HG02885 (cell line): ENCODE data around the gene ARHGEF4.

Experiments
- ATAC-seq: cut with Tn5 transposase; IDR thresholded peaks from one replicate; pipeline ENCODE4 v1.9.1; 2021; ENCODE audit warnings: mild to moderate bottlenecking; ENCODE audit not compliant: unreplicated experiment, poor library complexity

The ARHGEF4 gene

DNA sequence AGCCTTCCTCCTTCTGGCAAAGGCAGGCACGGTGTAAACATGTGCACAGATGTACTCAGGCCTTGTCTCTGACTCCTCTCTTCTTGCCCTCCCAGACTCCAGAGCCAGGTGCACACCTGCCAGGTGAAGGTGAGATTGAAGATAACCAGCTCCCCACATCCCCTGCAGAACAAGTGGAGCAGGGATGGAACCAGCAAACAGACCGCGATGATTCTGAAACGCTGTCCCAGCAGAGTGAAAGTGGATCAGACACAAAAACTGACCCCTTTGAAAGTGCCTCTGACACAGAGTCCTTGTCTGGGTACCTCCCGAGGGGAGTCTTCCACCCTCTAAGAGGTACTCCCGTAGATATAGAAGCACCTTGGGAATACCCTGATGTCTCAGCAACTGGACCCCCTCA, 77.2 kb downstream of the ARHGEF4 start:
- no peak for ATAC-seq

DNA sequence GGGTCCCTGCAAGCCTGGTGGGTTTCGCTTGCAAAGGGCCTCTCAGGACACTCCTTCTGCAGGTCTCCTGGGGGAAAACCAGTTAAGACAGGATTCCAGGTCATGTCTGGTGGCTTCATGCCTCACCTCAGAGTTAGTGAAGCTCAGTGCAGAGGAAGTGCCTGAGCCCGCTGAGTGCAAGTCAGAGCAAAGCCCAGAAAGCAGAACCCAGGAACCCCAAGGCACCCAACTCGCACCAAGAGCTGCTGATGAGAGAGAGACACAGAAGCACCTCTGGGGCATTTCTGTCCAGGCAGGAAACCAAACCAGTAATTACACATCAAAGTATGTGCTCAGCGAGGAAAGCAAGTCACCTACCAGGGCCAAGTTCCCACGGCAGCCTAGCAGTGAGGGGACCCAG, 78.4 kb downstream of the ARHGEF4 start:
- no peak for ATAC-seq

DNA sequence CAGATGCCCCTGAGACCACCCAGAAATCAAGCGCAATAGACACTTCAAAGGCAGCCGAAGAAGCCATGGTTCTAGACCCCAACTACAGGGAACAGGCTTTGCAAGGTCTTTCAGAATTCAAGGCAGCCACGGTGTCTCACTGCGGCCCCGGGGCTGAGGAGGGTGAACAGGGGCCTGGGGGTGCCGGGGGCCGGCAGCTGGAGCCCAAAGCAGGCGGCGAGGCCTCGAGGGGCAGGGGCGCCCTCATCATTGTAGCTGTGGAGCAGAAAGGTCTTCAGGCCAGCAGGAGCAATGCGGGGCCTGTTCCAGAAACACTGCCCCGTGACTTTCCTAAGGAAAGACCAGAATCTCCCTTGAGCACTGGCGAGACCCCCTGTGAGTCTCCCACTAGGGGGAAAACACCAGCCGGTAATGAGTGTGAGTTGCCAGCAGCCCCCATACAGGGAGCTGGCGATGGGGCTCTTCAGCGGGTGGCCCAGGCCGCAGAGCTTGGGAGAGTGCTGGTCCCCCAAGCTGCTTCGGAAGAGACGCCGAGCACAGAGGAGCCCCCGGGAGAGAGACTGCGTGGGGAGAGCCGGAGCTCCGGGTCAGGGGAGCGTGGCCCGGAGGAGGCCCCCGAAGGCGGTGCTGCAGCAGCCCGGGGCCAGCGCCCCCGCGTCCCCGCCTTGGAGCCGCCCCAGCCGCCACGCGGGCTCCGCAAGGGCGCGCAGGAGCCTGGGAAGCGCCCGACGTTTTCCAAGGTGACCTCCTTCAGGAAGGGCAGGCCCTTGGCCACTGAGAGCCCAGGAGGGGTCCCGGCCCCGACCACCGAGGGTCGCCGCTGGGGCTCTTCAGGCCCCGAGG, 79.1 kb downstream of the ARHGEF4 start:
- no peak for ATAC-seq

DNA sequence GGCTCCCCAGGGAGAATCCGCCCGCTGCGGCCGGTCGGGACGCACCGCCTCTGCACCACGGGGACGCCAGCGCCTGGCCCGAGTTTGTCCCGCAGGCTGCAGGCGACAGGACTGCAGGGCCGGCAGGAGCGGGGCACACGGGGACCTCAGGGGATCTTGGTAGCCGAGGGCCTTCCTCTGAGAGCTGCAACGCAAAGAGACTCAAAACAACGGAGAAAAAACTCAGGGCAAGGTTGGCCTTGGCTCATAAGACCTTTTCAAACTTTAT, 79.7 kb downstream of the ARHGEF4 start:
- ATAC-seq: no peak

DNA sequence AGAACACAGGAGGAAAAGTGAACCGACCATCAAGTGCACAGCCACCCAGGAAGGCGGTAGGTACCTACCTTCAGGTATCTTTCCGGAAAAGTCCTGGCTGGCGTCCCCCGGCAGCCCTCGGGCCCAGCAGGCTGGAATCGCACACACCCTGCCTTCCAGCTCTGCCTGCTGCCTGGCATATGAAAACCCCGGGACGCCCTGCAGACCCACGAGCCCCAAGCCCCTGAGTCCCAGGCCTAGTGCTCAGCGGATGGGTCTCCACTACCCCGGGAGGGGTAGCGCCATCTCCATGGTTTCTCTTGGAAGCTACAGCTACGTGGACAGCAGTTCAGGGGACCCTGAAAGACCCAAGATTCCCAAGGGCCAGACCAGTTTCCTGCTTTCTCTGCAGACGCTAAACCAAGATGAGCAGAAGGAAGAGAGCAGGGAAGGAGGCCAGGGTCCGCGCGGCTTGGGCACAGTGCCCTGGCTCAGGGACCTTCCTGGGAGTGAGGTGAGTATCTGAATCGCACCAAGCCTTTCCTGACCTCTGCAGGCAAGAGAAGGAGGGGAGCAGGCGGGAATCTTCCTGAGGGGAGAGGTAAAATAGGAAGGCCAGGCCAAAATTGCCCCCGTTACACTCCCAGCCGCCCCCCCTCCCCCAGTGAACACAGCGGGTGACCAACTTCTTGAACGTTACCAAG, 80.4 kb downstream of the ARHGEF4 start:
- ATAC-seq: no peak

DNA sequence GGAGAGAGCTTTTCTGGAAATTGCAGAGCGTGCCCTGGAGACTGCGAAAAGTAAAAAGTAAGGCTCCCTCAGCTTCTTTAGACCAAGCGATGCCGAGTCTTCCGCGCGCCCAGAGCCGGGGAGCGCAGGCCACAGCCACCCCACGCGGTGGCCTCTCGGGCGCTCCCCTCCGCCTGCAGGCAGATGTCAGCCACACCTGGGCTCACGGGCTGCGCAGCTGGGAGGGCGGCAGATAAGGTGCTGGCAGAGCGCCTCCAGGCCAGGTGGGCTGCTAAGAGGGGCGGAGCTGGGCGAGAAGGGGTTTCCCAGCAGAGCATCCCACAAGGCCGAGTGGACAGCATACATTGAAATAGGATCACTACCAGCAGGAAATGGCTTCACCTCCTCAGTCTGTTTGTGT, 81.7 kb downstream of the ARHGEF4 start:
- ATAC-seq: no peak

DNA sequence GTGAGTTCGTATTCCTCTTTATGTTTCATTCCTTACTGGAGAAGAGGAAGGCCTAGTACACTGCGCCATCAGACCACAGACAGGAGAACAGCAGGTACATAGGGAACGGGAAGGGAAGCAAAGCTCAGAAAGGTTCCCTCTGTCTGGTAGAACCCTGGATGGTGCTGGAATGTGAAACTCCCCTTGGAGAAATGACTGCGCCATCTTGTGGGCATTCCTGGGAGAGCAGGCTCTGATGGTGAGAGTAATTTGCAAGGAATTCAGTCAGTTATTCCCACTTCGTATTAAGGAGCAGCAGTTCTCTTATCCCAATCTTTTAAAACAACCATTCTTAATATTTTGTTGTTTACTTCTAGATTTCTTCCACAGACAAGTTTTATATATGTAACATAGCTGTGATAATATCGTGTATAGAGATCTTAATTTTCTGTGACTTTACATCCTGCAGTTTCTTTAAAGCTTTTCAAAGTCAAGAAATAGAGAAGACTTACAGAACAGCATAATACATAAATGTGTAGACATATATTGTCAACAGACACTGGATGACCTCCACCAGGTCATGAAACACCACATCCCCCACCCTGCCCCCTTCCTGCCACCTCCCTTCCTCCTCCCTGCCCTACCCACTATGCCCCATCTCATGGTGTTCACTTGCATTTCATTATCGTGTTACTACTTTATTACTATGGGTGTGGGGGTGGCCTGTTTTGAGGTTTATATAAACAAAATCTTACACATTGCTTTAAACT, 83.9 kb downstream of the ARHGEF4 start:
- peak; percentile 49 for ATAC-seq

DNA sequence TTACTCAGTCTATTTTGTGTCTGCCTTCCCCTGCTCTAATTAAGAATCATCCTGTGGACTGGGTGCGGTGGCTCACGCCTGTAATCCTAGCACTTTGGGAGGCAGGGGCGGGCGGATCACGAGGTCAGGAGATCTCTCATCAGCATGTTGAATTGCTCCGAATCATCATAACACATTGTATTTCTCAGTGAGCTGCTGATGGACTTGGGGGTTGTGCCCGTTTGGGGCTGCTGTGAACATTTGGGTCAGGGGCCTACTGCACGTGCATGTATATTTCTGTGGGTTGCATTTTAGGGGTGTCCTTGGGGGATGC, 84.4 kb downstream of the ARHGEF4 start:
- ATAC-seq: no peak

DNA sequence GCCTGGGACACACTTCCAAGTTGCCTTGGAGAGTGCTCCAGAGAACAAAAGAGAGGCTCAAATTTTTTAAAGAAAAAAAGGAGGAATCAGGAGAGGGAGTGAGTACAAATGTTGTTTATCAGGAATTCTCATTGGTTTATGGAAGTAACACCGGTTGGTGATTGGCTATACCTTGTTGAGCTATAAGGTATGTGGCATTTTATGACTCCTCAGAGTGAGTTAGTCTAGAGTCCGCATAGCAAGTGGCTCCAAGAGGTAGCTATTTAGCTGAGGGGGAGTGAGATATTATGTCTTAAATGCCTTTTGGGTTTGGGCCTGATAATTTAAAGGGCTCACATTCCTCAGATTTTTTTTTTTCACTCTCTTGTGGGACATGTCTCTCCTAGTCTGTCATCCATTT, 85.7 kb downstream of the ARHGEF4 start:
- no peak for ATAC-seq

DNA sequence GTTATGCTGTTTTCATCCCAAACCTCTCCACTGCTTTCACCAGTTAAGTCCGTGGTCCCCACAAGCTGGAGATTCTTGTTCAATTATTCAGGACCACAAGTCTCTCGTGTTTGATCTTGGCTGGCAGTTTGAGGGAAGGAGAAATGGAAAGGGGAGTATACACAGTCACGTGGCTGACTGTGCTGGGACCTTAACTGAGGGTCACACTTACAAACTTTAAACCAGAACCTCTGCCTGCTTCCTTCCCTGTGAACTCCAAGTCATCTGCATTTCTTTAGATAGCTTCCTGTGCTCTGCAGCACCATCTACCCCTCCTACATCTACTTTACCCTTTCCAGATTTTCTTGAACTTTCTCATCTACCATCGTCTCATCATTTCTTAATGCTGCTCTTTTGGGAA, 91.7 kb downstream of the ARHGEF4 start:
- ATAC-seq: no peak

DNA sequence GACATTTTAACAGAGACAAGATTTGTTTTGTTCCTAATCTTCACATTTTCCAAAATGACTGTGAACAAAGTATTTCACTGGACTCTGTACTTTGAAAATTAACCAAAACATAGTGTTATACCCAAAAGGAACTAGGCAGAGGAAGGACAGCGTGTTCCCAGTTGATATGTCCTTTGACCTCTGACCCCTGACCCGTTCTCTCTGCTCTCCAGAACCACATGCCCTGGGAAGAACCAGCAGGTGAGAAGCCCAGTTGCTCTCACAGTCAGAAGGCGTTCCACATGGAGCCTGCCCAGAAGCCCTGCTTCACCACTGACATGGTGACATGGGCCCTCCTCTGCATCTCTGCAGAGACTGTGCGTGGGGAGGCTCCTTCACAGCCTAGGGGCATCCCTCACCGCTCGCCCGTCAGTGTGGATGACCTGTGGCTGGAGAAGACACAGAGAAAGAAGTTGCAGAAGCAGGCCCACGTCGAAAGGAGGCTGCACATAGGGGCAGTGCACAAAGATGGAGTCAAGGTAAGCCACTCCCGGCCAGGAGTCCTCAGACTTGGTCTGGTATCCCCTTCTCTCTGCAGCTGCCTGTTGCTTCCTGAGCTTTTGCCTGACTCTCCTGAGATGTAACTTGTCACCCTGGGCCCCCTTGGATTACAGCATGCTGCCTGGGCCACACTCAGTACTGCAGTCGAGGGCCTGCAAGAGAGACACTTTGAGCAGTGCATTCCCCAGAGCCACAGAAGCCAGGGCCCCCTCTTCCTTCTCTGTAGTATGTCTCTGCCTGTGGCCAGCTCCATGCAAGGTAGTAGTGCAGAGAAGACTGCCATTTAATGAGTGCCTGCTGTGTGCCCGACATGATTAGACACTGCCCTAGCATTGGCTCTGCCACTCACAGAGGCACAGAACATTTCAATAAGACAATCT, 94.3 kb downstream of the ARHGEF4 start:
- no peak for ATAC-seq

DNA sequence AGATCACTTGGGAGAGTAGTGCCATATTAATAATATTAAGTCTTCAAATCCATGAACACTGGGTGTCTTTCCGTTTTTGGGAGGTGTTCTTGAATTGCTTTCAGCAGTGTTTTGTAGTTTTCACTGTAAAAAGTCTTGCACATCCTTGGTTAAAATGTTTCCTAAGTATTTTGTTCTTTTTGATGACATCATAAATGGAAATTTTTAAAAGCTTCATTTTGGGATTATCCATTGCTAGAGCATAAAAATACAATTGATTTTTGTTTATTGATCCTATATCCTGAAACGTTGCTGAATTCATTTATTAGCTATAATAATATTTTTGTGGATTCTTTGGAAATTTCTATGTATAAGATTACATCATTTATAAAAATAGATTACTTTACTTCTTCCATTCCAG, 96.8 kb downstream of the ARHGEF4 start:
- ATAC-seq: no peak

DNA sequence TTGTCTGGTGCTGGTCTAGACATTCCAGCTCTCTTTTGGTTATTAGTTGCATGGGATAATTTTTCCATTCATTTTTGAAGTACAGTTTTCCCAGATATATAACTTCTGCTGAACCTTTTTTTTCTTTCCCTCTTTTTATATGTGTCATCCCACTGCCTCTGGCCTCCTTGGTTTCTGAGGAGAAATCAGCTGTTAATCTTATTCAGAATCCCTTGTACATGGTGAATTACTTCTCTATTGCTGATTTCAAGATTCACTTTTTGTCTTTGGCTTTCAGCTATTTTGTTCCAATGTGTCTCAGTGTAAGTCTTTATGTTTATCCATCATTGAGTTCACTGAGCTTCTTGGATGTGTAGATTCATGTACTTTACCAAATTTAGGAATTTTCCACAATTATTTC, 99.7 kb downstream of the ARHGEF4 start:
- ATAC-seq: no peak

DNA sequence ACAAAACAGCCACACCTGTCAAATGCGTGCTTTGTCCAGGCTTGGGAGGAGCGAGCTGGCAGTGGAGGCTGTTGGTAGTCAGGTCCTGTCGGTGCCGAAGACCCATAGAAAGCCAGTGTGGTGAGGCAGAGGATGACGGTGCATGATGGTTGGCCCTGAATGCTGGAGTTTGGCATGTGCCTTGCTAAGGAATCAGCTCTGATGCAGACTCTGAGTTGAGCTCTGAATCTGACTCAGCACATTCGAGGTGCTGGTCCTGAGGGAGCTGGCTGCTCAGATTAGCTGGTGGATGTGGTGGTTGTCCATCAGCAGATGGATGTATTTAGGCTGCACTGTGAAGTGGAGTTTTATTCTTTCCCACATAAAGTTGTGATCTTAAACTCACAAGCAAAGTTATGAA, 111.3 kb downstream of the ARHGEF4 start:
- ATAC-seq: no peak

DNA sequence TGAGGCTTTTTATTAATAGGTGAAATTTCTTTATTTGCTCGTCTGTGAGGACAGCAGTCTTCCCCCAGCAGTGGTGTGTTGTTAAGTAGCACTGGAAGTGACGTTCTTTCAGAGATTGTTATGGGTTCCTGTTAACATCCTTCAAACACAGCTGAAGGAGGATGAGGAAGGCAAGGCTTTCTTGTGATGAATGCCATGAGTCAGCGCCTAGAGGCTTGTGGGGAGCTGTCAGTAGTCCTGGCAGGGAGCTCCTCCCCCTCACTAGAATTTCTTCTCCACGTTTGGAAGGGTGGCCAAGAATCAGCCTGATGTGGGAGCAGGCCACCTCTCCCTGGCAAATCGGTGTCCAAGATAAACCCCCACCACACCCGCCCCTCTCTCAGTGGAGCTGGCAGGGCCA, 113.2 kb downstream of the ARHGEF4 start:
- ATAC-seq: no peak

DNA sequence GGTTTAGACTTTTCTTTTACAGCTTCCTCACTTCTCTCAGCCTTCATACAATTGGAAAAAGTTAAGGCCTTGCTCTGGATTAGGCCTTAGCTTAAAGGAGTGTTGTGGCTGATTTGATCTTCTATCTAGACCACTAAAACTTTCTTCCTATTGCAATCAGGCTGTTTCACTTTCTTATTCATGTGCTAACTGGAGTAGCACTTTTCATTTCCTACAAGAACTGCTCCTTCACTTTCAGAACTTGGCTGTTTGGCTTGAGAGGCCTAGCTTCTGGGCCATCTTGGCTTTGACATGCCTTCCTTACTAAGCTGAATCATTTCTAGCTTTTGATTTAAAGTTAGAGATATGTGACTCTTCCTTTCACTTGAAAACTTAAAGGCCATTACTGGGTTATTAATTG, 114.3 kb downstream of the ARHGEF4 start:
- ATAC-seq: no peak

DNA sequence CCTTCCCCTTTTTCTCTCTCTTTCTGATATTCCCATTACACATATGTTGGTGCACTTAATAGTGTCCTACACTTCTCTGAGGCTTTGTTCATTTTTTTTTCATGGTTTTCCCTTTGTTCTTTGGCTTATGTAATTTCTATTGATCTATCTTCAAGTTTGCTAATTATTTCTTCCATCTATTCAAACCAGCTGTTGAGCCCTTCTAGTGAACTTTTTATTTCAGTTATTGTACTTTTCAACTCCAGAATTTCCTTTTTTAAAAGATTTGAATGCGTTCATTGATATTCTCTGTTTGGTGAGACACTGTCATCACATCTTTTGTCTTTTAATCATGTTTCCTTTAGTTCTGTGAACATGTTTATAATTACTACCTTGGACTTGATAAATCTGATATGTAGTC, 118.2 kb downstream of the ARHGEF4 start:
- ATAC-seq: no peak

DNA sequence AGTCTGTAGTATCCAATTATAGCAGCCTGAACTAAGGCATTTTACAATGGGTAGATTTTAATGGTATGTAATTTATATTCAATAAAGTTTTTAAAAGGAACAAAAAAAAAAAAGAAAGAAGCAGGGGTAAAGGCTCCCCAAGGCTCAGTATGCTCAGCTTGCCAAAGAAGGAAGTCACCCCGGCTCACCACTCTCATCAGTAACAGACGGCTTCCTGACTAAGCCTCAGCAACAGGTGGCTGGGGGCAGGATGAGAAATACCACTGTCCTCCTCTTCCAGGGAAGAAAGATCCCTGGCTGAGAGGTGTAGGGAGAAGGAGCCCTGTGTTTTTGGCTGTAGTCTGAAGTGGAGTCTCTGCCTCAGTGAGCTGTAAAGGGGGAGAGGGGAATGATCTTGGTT, 121.2 kb downstream of the ARHGEF4 start:
- ATAC-seq: no peak

DNA sequence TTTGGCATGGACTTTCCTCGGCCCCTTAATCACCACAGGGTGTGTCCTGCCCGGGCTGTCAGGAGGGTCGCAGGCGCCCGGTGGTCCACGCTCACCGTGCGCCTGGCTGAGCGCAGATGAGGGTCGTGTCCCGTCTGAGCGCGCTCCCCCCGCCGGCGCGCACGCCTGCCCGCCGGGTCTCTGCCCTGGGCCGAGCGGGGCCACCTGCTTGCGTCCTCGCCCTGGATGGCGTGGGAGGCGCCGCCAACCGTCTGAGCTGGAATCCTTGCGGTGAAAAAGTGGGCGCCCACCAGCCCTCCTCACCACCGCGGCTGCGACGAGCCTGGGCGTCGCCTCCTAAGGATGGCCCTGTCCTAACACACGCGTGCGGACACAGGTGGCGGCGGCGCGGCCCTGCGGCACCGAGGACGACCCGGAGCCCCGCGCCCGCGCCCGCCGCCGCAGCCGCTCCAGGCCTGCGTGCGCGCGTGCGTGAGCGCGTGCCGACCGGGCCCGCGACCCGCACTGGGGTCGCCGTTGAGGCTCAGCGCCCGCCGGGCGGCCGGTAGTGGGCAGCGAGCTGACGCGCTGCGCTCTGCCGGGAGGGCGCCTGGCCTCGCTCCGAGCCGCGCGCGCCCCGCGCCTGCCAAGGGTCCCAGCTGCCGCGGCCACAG, 126.6 kb downstream of the ARHGEF4 start:
- no peak for ATAC-seq
